NCI-H526 treated with DMSO at 0.1 percent for 48 hours (cell line): Measurements from ENCODE around the gene HTATSF1.

ENCODE experiments used
- DNase-seq: peaks from one replicate; lab custom pipeline; 2025; lab: John Stamatoyannopoulos, UW

Gene HTATSF1

DNA sequence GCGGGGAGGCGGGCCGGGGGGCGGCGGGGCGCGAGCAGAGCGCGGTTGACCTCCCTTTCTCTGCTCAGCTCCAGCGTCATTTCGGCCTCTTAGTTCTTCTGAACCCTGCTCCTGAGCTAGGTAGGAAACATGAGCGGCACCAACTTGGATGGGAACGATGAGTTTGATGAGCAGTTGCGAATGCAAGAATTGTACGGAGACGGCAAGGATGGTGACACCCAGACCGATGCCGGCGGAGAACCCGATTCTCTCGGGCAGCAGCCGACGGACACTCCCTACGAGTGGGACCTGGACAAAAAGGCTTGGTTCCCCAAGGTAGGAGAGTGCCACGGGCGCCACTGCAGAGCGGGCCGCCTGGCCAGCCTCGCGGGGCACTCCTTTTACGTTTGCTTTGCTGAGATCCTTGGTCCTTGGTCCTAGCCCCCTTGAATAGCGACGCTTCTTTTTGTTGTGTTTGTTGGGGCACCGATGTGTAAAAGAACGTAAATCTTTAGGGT, at the start of gene HTATSF1:
HTATSF1 (plus strand) TSS at position 37 of the 497 bp plus-strand sequence; CDS start at position 130, 93 bp downstream.
- DNase-seq = peak; percentile 57

DNA sequence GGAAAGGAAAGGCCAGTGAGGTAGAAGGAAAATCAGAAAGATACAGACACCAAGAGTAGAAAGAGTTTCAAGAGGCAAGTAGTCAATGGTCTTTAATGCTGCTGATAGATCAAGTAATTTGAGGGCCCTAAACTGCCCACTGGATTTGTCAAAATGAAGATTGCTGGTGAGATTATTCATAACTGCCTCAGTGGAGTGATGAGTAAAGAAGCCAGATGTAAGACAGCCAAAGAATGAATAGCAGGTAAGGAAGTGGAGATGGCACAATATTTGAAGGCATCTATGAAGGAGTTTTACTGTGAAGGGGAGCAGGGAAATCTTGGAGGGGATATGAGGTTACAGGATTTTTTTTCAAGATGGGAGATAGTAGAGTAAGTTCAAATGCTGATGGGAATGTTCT, 49.4 kb upstream of the HTATSF1 start:
- no peak for DNase-seq

- DNase-seq = no peak
These were observed 47.2 kb upstream of the HTATSF1 start for GRCh38 chrX:136450050-136450830.

- no peak for DNase-seq
These were observed 44.8 kb upstream of the HTATSF1 start for GRCh38 chrX:136452614-136453013.

DNA sequence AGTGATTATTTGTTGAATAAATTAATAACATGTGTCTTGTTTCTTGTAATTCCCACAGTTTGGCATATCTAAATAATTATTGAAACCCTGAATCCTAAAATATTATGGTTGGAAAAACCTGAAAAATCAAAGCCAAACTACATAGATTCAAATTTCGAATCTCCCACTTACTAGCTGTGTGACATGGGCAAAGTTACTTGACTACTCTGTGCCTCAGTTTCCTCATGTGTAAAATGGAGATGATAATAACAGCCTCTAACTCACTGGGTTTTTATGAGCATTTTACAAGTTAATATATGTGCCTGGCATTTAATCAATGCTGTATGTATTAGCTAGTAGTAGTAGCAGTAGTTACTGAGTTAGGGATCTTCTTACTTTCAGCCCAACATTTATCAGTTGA, 44.3 kb upstream of the HTATSF1 start:
- no peak for DNase-seq

- DNase-seq = no peak
These were observed 43.6 kb upstream of the HTATSF1 start for GRCh38 chrX:136453771-136454170.

GRCh38 chrX:136456133-136456532, 41.3 kb upstream of the HTATSF1 start:
- DNase-seq = no peak

GRCh38 chrX:136457303-136457917, 40.0 kb upstream of the HTATSF1 start:
- no peak for DNase-seq

DNA sequence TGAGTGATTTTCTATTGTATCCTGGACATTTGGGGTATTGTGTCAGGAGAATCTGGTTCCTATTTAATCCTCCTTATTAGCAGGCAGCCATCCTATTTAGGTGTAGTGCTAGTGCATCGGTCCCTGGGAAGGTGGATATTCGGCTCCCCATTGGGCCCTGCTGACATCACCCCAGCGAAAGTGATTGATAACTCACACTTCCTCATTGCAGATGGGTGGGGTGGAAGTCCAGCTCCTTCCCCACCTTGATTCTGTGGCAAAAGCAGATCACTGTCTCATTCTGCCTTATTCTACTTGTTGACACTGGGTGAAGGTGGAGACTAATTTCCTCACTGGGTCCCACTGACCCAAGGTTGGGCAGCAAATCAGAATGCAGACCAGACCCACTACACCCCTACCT, 32.8 kb upstream of the HTATSF1 start:
- no peak for DNase-seq

- DNase-seq = no peak
These were observed 30.1 kb upstream of the HTATSF1 start for GRCh38 chrX:136467303-136467702.

GRCh38 chrX:136468391-136469103, 28.8 kb upstream of the HTATSF1 start:
- DNase-seq = no peak

GRCh38 chrX:136473663-136474062, 23.7 kb upstream of the HTATSF1 start:
- no peak for DNase-seq

DNA sequence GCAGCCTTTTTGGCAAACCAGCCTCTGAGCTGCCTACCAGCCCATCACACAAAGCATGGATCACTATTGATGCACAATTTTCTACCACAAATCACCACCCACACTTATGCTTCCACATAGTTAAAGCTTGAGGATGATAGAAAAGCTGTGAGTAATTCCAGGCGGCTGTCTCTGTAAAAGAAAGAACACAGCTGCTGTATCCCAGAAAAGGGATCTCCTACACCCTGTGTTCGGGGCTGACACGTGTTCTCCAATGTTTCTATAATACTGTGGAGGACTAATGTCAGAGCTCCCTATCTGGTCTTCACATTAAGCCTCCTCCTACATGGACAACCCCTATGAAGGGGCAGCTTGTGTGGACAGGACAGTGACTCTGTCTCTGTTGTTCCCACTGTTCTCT, 22.2 kb upstream of the HTATSF1 start:
- no peak for DNase-seq

DNA sequence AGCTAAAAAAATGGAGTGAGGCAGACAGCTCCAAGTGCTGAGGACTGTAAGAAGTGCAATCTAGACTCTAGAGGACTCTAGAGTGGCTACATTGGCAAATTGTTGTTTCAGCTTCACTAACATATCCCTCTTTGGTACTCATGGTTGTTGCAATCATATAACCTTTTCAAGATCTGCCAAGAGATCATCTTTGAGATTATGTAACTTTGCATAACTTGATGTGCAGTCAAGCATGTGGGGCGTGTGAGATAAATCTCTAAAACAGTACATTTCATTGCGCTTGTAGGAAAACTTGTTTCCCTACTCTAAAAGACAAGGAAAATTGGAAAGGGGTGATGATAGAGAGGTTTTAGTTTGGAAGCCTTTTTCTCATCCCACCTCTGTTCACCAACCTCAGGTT, 20.9 kb upstream of the HTATSF1 start:
- no peak for DNase-seq

DNA sequence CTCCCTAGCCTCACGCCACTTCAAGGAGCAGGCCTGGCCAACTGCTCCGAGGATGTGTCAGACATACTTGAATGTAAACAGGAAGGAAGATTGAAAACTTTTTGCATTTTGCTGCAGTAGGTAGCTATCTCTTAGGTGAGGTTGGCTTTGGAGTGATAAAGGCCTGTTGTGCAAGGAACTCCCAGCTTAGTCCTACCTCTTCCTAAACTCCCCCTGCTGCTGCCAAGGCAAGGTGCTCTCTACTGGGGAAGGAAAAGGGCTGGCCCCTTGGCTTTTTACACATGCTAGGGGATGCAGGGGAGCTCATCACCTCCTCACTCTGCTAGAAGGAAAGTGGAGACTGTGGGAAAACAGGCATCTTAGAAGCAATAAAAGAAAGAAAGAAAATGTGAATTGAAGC, 20.4 kb upstream of the HTATSF1 start:
- no peak for DNase-seq

DNA sequence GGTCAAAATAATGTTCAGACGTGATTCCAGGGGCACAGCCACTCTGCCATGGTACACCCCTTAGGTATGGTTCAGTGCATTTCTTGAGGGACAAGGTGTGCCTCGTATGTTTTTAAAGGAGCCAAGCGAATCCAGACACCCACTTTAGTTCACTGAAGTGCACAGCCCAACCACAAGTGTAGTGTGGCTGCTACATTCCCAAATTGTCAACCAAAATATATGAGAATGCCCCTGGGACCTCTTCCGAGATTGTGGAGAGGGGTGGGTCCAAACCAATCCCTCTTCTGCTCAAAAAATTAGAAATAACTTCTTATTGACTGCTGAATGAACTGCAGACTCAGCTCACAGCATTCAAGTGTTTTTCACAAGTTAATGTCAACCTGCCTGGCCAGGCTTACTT, 17.0 kb upstream of the HTATSF1 start:
- DNase-seq = no peak

GRCh38 chrX:136487647-136488046, 9.7 kb upstream of the HTATSF1 start, which contains the start of gene BRS3:
Gene BRS3, plus strand, starts transcription at chrX:136487947. Its CDS starts 168 bp downstream, at chrX:136488115.
- no peak for DNase-seq

DNA sequence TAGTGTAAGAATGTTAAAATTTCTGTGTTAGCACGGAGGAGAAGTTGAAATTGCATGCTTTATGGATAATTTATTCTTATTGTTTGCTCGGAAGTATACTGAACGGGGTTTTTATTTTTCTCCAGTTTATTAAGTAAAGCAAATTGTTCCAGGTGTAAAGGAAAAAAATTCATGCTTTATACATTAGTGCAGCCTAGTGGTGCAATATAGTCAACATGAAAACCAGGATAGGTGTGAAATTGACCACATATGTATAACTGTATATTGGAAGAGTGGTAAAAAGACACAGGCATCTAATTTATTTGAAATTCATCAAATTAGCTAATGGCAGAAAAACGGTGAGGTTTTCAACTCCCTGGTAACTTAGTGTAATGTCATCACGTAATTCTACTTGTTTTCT, 8.7 kb upstream of the HTATSF1 start:
- no peak for DNase-seq

DNA sequence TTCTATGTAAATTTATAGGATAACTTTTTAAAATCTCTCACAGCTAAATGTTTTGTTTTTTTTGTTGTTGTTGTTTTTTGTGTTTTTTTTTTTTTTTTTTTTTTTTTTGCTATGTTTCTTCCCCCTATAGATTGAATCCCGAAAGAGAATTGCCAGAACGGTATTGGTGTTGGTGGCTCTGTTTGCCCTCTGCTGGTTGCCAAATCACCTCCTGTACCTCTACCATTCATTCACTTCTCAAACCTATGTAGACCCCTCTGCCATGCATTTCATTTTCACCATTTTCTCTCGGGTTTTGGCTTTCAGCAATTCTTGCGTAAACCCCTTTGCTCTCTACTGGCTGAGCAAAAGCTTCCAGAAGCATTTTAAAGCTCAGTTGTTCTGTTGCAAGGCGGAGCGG, 5.6 kb upstream of the HTATSF1 start:
- DNase-seq = no peak

GRCh38 chrX:136493011-136493410, 4.4 kb upstream of the HTATSF1 start:
- DNase-seq = no peak

DNA sequence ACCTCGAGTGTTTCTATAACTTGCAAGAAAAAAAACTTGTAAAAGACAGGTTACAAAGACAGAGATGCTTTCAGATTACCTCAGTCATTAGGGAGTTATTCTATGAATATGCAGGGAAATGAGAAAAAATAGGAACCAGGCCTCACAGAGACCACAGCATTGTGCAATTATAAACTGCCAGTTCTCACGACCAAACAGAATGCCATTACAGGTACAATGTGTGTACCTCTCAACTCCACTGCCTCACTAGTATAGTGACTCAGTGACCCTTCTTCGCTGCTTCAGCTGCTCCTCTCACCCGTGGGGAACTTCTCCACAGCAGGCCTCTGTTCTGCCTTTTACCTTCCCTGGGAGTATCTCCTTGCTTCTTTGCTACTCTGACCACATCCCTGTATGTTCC, 2.3 kb upstream of the HTATSF1 start:
- no peak for DNase-seq

DNA sequence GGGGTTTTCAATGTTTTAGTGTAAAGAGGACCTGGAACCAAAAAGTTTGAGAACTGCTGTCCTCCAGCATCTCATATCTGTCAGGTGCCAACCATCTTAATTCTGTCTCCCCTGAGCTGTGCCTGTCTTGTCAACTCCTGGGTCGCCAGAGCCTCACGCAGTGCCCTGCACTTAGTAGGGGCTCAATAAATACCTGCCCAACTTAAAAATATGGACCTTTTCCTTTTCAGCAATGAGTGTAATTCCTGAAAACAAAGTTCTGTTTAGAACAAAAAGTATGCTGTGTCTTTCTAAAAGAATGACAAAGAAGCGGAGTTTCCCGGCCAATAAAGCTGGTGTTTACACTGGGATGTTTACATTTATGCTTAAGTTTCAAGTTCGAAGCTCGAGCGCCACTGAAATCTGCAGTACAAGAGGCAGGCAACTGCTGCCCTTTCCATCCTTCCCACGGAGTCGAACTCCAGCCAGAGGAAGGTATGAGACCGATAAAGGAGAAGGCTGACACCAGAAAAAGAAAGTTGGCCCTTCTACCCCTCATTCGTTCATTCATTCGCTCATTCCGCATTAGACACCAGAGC, 1.1 kb upstream of the HTATSF1 start:
- no peak for DNase-seq
